IPS-NIHi7 (cell line): ENCODE data around the gene CLEC4G.

ENCODE experiments used
- DNase-seq: peaks from one replicate; pipeline ENCODE4 v3.0.0; 2012; ENCODE audit warnings: mixed read lengths; ENCODE audit errors: extremely low spot score

The CLEC4G gene

GRCh38 chr19:7729831-7730285 lies 2.1 kb downstream of the CLEC4G start:
- DNase-seq, result peak; percentile 70

- peak; percentile 48 for DNase-seq
Observed at GRCh38 chr19:7729211-7729610, 2.7 kb downstream of the CLEC4G start.

GRCh38 chr19:7725791-7726190 lies 6.1 kb downstream of the CLEC4G start:
- DNase-seq, result no peak

- no peak for DNase-seq
Observed at GRCh38 chr19:7722231-7722651, 9.7 kb downstream of the CLEC4G start.

- no peak for DNase-seq
Observed at GRCh38 chr19:7720351-7720750, 11.6 kb downstream of the CLEC4G start.

- DNase-seq, result no peak
Observed at GRCh38 chr19:7718668-7719067, 13.2 kb downstream of the CLEC4G start.

- no peak for DNase-seq
Observed at GRCh38 chr19:7716762-7717161, 15.1 kb downstream of the CLEC4G start.

GRCh38 chr19:7715671-7716070 lies 16.2 kb downstream of the CLEC4G start:
- DNase-seq, result no peak

GRCh38 chr19:7710616-7711015 lies 21.3 kb downstream of the CLEC4G start:
- no peak for DNase-seq

GRCh38 chr19:7709932-7710460 lies 21.9 kb downstream of the CLEC4G start:
- DNase-seq, result no peak

- no peak for DNase-seq
Observed at GRCh38 chr19:7706955-7707456, 24.9 kb downstream of the CLEC4G start.

GRCh38 chr19:7706188-7706954 lies 25.5 kb downstream of the CLEC4G start:
- no peak for DNase-seq

GRCh38 chr19:7705387-7706187 lies 26.3 kb downstream of the CLEC4G start:
- DNase-seq, result no peak

- no peak for DNase-seq
Observed at GRCh38 chr19:7704280-7705060, 27.4 kb downstream of the CLEC4G start.

GRCh38 chr19:7703332-7703731 lies 28.6 kb downstream of the CLEC4G start:
- DNase-seq, result no peak

GRCh38 chr19:7701654-7702457 lies 30.1 kb downstream of the CLEC4G start, which contains the start of gene FCER2:
Gene FCER2 (minus strand): TSS chr19:7702131. CDS start chr19:7699760, 2,371 bp downstream.
- DNase-seq, result no peak

GRCh38 chr19:7701049-7701653 lies 30.8 kb downstream of the CLEC4G start:
- DNase-seq, result no peak

- DNase-seq, result no peak
Observed at GRCh38 chr19:7699417-7700401, 32.2 kb downstream of the CLEC4G start.

- no peak for DNase-seq
Observed at GRCh38 chr19:7699003-7699402, 32.9 kb downstream of the CLEC4G start.
